ENCODE measurements around the gene ACTL9. TPM values are rescaled to one million over a fixed set of nuclear protein-coding genes. Genes with fewer than 3 reads are reported as not detected.

The ACTL9 gene
- polyA plus RNA-seq, 2 of the 4 experiments (the other 2 are of a cell fraction), result not detected

- no peak for TF ChIP-seq PBX3 (IDR thresholded peaks at IDR 0.05)
- TF ChIP-seq, protein P1, sequence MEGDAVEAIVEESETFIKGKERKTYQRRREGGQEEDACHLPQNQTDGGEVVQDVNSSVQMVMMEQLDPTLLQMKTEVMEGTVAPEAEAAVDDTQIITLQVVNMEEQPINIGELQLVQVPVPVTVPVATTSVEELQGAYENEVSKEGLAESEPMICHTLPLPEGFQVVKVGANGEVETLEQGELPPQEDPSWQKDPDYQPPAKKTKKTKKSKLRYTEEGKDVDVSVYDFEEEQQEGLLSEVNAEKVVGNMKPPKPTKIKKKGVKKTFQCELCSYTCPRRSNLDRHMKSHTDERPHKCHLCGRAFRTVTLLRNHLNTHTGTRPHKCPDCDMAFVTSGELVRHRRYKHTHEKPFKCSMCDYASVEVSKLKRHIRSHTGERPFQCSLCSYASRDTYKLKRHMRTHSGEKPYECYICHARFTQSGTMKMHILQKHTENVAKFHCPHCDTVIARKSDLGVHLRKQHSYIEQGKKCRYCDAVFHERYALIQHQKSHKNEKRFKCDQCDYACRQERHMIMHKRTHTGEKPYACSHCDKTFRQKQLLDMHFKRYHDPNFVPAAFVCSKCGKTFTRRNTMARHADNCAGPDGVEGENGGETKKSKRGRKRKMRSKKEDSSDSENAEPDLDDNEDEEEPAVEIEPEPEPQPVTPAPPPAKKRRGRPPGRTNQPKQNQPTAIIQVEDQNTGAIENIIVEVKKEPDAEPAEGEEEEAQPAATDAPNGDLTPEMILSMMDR (IDR thresholded peaks at IDR 0.05), result no peak
- TF ChIP-seq, protein P2, sequence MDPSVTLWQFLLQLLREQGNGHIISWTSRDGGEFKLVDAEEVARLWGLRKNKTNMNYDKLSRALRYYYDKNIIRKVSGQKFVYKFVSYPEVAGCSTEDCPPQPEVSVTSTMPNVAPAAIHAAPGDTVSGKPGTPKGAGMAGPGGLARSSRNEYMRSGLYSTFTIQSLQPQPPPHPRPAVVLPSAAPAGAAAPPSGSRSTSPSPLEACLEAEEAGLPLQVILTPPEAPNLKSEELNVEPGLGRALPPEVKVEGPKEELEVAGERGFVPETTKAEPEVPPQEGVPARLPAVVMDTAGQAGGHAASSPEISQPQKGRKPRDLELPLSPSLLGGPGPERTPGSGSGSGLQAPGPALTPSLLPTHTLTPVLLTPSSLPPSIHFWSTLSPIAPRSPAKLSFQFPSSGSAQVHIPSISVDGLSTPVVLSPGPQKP (IDR thresholded peaks at IDR 0.05; ENCODE audit: low read depth, low read length), result no peak
Observed at GRCh38 chr19:8690753-8691539, 7.6 kb downstream of the ACTL9 start (continued).

DNA sequence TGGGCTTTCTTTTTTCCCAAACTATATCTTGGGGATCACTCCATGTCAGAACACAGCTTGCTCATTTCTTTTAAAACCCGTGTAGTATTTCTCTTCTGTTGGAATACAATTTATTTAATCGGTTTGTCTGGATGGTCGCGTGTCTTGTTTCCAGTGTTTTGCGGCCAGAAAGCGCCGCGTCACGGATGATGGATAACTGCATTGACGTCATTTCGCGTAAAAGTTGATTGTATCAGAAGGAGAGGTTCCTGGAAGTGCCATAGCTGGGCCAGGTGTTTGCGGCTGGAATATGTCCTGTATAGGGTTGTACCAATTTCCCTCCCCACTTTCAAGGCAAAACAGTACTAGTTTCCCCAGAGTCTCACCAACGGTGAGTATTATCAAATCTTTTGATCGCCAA lies 9.7 kb downstream of the ACTL9 start:
- no peaks in the 10 kb centered on the region for H3K9me3 ChIP-seq
- WGBS (ENCODE audit: missing lambda C conversion rate), result 88% methylated on average over 15 of the region's 15 CpGs
- peaks cover 4% of the 10 kb centered on the region; the same call in 1 of the 3 replicates for H3K4me1 ChIP-seq
- POLR2A ChIA-PET, result no interaction called here
- ATAC-seq (no peak), FAIRE-seq (no peak), DNase-seq (ENCODE audit: low read depth in 1 of 2, low spot score in 1 of 2) (no peak)
- no peak overlapping the region for H3K27ac ChIP-seq
- no peak overlapping the region for H3K4me2 ChIP-seq
- TF ChIP-seq CHD2 (IDR thresholded peaks at IDR 0.05; ENCODE audit: low read length, partially characterized antibody) (no peak), CBX8 (IDR thresholded peaks at IDR 0.05) (no peak), ATOH8 (CRISPR knock-in tag; IDR thresholded peaks at IDR 0.05; ENCODE audit: low read depth) (no peak), HOXA7 (CRISPR knock-in tag; IDR thresholded peaks at IDR 0.05) (no peak)
- CTCF ChIA-PET, result no interaction called here
- no peak overlapping the region for H3K4me3 ChIP-seq

DNA sequence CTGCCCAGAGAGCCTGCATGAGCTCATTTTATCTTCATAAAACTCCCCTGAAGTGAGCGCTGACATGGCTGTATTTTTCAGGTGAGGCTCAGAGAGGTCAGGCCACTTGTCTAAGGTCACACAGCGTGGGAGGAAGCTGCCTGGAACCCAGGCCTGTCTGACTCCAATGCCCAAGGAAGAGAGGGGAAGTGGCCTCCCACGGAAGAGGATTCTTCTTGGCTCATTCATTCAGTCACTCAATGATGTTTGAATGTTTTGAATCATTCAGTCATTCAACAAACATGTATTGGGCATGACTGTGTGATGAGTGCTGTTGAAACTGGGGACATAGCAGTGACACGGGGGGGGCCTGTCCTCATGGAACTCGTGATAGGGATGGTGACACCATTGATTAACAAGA lies 12.0 kb downstream of the ACTL9 start:
- H3K4me3 ChIP-seq, result no peak overlapping the region
- FAIRE-seq, result no peak
- ATAC-seq, result no peak
- no peak overlapping the region for H3K4me2 ChIP-seq
- ChIA-PET POLR2A (no interaction called here), CTCF (interaction anchor here (1.1 kb wide), 1 partner anchor 28 kb away, joined by 3 read pairs; no protein-coding TSS in a partner anchor)
- H3K27ac ChIP-seq, result no peak overlapping the region
- H3K4me1 ChIP-seq, result no peaks in the 10 kb centered on the region
- H3K9me3 ChIP-seq, result peaks cover under 1% of the 10 kb centered on the region; the same call in 1 of the 3 replicates
- WGBS (ENCODE audit: missing lambda C conversion rate), result 54% methylated on average over 4 of the region's 5 CpGs
- DNase-seq (ENCODE audit: low read depth in 1 of 2, low spot score in 1 of 2), result no peak
- TF ChIP-seq HOXB13 (CRISPR knock-in tag; IDR thresholded peaks at IDR 0.05; ENCODE audit: low read depth) (no peak), SMC3 (IDR thresholded peaks at IDR 0.05) (no peak), CBX2 (IDR thresholded peaks at IDR 0.05; ENCODE audit: borderline replicate concordance, low read depth) (no peak), GATA3 (IDR thresholded peaks at IDR 0.05; ENCODE audit: borderline replicate concordance) (no peak), REST (IDR thresholded peaks at IDR 0.05) (no peak), MAFK (IDR thresholded peaks at IDR 0.05; ENCODE audit: partially characterized antibody) (no peak), ZSCAN20 (CRISPR knock-in tag; IDR thresholded peaks at IDR 0.05) (no peak), ESRRA (IDR thresholded peaks at IDR 0.05; ENCODE audit: borderline replicate concordance, low read length) (no peak), HOXA7 (CRISPR knock-in tag; IDR thresholded peaks at IDR 0.05) (no peak), FOSL2 (IDR thresholded peaks at IDR 0.05) (no peak), FOSL2 (CRISPR knock-in tag; IDR thresholded peaks at IDR 0.05) (no peak), RFX5 (IDR thresholded peaks at IDR 0.05) (no peak), KDM1A (IDR thresholded peaks at IDR 0.05; ENCODE audit: low read depth) (no peak)
- TF ChIP-seq, protein P3, sequence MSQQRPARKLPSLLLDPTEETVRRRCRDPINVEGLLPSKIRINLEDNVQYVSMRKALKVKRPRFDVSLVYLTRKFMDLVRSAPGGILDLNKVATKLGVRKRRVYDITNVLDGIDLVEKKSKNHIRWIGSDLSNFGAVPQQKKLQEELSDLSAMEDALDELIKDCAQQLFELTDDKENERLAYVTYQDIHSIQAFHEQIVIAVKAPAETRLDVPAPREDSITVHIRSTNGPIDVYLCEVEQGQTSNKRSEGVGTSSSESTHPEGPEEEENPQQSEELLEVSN (IDR thresholded peaks at IDR 0.05; ENCODE audit: borderline replicate concordance, low read depth), result no peak
- TF ChIP-seq, protein P1 (IDR thresholded peaks at IDR 0.05), result no peak
- TF ChIP-seq, protein P4, sequence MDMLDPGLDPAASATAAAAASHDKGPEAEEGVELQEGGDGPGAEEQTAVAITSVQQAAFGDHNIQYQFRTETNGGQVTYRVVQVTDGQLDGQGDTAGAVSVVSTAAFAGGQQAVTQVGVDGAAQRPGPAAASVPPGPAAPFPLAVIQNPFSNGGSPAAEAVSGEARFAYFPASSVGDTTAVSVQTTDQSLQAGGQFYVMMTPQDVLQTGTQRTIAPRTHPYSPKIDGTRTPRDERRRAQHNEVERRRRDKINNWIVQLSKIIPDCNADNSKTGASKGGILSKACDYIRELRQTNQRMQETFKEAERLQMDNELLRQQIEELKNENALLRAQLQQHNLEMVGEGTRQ (IDR thresholded peaks at IDR 0.05), result no peak
